Chondrocyte (in vitro differentiated cells): Measurements from ENCODE around the gene ETV4. TPM values are rescaled to one million over a fixed set of nuclear protein-coding genes. Genes with fewer than 3 reads are reported as not detected.

Source experiments
- DNase-seq: peaks from one replicate; pipeline ENCODE4 v3.0.0; 2021; ENCODE audit warnings: mixed read lengths, low spot score
- H3K27ac Mint-ChIP-seq: one replicate; pipeline ENCODE4 v1.8.0; 2021; ENCODE audit warnings: mild to moderate bottlenecking, moderate library complexity, mixed read lengths; ENCODE audit not compliant: unreplicated experiment
- H3K27me3 Mint-ChIP-seq: 2 replicates; pipeline ENCODE4 v1.8.0; 2021; ENCODE audit warnings: low read depth, mixed read lengths
- H3K36me3 Mint-ChIP-seq: 2 replicates; pipeline ENCODE4 v1.8.0; 2021; ENCODE audit warnings: low read depth, mixed read lengths
- H3K4me1 Mint-ChIP-seq: 2 replicates; pipeline ENCODE4 v1.8.0; 2021; ENCODE audit warnings: low read depth, mild to moderate bottlenecking, mixed read lengths
- H3K4me3 Mint-ChIP-seq: one replicate; pipeline ENCODE4 v1.8.0; 2021; ENCODE audit warnings: mild to moderate bottlenecking, moderate library complexity, mixed read lengths; ENCODE audit not compliant: unreplicated experiment
- H3K9me3 Mint-ChIP-seq: 2 replicates; pipeline ENCODE4 v1.8.0; 2021; ENCODE audit warnings: low read depth, mixed read lengths
- total RNA-seq: library from RNA; stranded (reverse); gene quantifications from 3 replicates; pipeline ENCODE4 v1.2.1, GENCODE V29; 2021
- TF ChIP-seq, protein P1 (sequence below): fragments of 200-600 bp; sonication (generic); IDR thresholded peaks from 2 replicates; pipeline ENCODE4 v1.5.0; 2021; ENCODE audit warnings: antibody characterized with exemption, mild to moderate bottlenecking, moderate library complexity

Gene ETV4
- total RNA-seq, 1 donor from 2014 or later: 1.1 TPM

DNA sequence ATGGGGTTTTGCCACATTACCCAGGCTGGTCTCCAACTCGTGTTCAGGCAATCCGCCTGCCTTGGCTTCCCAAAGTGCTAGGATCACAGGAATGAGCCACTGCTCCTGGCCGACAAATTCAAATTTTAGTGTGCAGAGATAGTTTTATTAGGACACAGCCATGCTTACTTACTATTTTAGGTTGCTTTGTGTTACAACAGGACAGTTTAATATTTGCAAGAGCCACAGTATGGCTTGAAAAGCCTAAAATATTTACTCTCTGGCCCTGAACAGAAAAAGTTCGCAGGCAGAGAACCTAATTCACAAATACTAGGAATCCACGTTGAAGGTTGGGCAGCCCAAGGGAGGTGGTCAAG is 12.6 kb upstream of the ETV4 start:
- Mint-ChIP-seq H3K4me1 (peaks cover 4% of the 10 kb centered on the region), H3K9me3 (no peaks in the 10 kb centered on the region)
- TF ChIP-seq, protein P1, sequence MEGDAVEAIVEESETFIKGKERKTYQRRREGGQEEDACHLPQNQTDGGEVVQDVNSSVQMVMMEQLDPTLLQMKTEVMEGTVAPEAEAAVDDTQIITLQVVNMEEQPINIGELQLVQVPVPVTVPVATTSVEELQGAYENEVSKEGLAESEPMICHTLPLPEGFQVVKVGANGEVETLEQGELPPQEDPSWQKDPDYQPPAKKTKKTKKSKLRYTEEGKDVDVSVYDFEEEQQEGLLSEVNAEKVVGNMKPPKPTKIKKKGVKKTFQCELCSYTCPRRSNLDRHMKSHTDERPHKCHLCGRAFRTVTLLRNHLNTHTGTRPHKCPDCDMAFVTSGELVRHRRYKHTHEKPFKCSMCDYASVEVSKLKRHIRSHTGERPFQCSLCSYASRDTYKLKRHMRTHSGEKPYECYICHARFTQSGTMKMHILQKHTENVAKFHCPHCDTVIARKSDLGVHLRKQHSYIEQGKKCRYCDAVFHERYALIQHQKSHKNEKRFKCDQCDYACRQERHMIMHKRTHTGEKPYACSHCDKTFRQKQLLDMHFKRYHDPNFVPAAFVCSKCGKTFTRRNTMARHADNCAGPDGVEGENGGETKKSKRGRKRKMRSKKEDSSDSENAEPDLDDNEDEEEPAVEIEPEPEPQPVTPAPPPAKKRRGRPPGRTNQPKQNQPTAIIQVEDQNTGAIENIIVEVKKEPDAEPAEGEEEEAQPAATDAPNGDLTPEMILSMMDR: no peak

DNA sequence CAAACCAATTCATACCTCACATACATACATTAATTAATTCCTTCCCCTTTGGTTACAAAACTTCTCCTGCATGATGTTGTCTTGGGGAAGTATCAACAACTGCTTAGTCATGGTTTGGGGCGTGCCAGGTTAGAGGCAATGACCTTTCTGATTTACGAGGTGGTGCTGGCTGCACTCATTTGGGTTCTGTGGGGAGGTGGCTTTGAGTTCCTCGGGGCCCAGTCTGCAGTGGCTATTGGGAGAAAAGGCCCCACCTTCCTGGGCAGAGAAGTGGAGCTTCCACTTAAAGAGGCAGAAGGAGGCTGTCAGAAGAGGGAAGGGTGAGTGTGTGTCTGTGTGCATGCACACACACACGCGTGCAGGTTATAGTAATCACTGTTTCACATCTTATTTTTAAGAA is 10.2 kb upstream of the ETV4 start:
- H3K27me3 Mint-ChIP-seq: peaks cover 8% of the 10 kb centered on the region
- no peak for DNase-seq
- no peaks in the 10 kb centered on the region for H3K9me3 Mint-ChIP-seq
- TF ChIP-seq, protein P1: no peak
- H3K4me1 Mint-ChIP-seq: no peaks in the 10 kb centered on the region
- no peak overlapping the region for H3K4me3 Mint-ChIP-seq
- H3K27ac Mint-ChIP-seq: no peak overlapping the region
- no peaks in the 10 kb centered on the region for H3K36me3 Mint-ChIP-seq

More for the DNA sequence above, 12.6 kb upstream of the ETV4 start:
- peaks cover 22% of the 10 kb centered on the region for H3K27me3 Mint-ChIP-seq
- H3K4me3 Mint-ChIP-seq: no peak overlapping the region
- no peak for DNase-seq
- no peaks in the 10 kb centered on the region for H3K36me3 Mint-ChIP-seq
- H3K27ac Mint-ChIP-seq: no peak overlapping the region

DNA sequence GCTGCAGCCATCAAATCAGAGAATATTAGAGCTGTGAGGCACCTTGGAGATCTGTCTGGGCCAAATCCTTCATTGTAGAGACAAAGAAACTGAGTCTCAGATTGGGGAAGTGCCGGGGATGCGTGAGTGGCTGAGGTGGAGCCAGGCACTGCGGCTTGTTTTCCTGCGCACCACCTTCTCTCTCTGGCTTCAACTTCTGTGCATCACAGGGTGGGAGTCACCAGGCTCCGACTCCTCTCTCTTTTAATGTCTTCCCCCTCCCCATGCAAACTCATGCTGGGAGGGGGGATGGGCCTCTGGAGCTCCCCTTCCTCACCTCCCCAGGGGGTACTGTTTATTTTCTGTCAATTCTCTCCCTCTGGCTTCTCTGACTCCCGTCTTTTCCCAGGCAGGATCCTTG is 8.7 kb upstream of the ETV4 start:
- no peak overlapping the region for H3K4me3 Mint-ChIP-seq
- H3K4me1 Mint-ChIP-seq: no peaks in the 10 kb centered on the region
- H3K27me3 Mint-ChIP-seq: peaks cover 12% of the 10 kb centered on the region
- TF ChIP-seq, protein P1: no peak
- H3K27ac Mint-ChIP-seq: no peak overlapping the region
- no peaks in the 10 kb centered on the region for H3K36me3 Mint-ChIP-seq
- no peak for DNase-seq
- no peaks in the 10 kb centered on the region for H3K9me3 Mint-ChIP-seq

DNA sequence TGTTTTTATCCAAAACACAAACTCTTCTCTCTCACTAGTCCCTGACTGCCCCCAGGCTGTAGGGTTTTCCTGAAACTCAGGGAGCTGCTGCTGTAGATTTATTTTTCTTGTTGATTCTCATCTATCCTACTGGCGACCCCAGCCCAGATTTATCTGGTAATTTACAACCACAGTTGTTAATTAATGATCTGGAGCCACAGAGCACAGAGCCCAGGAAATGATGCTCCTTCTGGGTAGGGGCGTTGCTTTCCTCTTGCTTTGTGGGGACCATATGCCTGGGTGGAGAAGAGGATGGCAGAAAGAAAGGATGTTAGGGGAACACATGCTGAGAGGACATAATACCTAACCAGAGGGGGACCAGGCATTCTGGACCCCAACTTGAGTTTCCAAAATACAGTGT is 7.4 kb upstream of the ETV4 start:
- H3K27me3 Mint-ChIP-seq: peaks cover 14% of the 10 kb centered on the region
- no peak overlapping the region for H3K4me3 Mint-ChIP-seq
- TF ChIP-seq, protein P1: no peak
- H3K4me1 Mint-ChIP-seq: no peaks in the 10 kb centered on the region
- no peak for DNase-seq
- no peaks in the 10 kb centered on the region for H3K9me3 Mint-ChIP-seq
- no peak overlapping the region for H3K27ac Mint-ChIP-seq
- H3K36me3 Mint-ChIP-seq: no peaks in the 10 kb centered on the region

DNA sequence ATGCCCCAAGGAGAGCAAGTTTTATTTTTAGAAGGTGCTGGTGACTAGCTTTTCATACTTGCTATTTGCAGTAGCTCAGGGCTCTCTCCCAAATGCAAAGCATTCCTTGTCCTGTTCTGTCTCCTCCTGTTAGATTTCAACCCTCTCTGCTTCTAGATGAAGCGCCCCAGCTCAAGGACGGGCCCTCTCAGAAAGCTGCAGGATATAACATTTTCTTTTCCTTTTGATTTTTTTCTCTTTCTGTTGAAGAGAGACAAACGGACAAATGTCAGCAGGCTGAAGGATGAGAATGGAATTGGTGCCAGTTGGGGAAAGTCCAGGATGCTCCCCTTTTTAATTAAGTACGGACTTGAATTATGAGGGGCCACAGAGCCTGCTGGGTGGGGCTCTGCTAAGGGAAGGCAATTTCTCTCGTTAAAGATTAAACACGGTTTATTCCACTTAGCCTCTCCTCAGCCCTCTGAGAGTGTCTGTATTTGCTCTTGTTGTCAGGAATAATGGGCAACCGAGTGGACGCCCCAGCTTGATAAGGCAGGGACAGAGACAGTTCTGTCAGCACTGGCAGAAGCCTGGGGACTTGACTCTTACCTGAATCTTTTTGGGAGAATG is 6.2 kb upstream of the ETV4 start:
- Mint-ChIP-seq H3K4me1 (no peaks in the 10 kb centered on the region), H3K27ac (no peak overlapping the region), H3K4me3 (no peak overlapping the region), H3K9me3 (no peaks in the 10 kb centered on the region), H3K27me3 (peaks cover 22% of the 10 kb centered on the region), H3K36me3 (no peaks in the 10 kb centered on the region)
- TF ChIP-seq, protein P1: no peak
- no peak for DNase-seq
